Measurements from ENCODE around the gene DYNC2H1.

The DYNC2H1 gene

DNA sequence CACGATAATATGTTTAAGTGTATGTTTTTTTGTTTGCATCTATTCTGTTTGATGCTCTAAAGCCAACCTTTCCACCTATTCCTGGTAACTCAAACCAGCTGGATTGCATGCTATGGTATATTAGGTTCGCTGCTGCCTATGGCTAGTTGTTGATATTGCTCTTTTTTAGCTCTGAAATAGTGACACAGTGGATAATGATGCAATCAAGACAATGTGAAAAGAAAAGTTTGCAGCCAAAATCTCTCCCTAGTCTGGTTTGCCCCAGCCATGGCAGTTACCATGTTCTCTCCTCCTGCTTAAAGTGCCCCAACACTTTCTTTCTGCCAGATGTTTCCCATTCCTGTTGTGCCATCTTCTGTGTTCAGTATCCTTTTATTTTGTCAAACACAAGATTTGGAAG is 269.7 kb downstream of the DYNC2H1 start:
- DNase-seq = no peak

DNA sequence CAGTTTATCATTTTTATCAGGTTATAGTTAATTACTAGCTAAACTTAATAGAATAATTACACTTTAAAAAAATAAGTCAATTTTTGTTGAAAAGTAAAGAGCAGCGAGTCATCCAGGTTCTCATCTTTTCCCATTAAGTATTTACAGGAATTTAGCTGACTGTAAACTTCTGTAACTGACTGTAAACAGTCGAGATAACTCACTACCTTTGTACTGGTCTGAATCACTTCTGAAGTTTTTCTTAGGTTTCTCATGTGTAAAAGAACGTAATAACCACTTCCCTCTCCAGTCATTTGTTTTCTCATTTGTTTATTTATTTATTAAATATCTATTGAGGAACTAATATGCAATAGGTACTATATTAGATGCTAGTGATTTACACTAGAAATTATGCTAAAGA is 270.8 kb downstream of the DYNC2H1 start:
- no peak for DNase-seq

DNA sequence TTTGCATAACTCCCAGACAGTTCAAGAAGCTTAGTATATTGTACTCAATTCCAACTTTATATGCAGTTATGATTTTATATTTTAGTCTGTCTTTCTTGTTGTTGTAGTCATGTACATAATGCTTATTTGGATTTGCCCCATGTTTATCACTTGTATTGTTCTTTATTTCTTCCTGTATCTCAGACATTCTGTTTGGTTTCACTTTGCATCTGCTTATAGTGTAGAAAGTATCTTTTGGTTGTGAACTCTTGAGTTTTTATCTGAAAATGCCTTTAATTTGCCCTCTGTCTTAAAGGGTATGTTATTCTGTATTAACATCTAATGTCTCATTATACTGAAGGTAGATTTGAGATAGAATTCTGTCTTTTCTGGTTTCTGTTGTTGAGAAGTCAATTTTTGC is 275.4 kb downstream of the DYNC2H1 start:
- DNase-seq = no peak

DNA sequence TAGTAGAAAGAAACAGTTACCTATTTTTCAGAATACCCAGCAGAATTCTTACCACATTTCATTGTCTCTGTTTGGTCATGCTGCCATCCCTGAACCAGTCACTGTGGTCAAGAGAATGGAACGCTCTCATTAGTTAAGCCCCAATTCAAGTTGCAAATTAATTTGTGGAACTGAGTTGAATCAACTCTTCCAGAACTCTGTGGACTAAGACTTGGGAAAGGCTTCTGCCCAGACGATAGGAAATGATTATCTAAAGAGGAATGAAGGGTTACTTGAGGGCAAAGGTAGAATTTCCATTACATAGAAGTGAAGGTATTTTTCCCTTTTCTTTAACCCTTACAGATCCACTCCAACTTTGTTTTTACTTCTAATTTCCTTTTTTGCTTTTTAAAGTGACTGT is 286.4 kb downstream of the DYNC2H1 start:
- no peak for DNase-seq

DNA sequence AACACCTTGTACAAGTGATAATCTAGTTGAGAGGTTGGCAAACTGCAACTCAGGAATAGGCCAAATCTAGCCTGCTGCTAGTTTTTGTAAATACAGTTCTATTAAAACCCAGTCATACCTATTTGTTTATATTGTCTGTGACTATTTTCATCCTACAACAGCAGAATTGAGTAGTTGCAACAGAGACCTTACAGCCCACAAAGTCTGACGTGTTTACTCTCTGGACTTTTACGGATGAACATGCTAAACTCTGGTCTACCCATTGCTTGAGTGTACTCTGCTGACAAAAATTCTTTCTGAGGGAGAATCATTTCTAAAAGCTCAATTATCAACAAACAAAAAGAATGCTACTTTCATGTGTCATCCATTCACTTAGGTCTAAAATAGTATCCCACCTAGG is 287.0 kb downstream of the DYNC2H1 start:
- DNase-seq = no peak

DNA sequence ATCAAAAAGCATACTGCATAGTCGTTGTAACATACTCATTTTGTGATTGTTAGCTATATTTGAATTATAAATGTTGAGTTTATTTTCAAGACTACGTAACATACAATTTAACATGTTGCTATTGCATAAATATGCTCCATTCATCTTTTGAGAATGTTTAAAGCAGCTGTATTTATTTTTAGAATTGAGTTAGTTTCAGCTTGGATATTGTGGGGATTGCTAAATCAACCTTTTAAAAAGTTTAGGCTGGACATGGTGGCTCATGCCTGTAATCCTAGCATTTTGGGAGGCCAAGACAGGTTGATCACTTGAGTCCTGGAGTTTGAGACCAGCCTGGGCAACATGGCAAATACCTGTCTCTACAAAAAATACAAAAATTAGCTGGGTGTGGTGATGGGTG is 288.1 kb downstream of the DYNC2H1 start:
- DNase-seq = no peak

DNA sequence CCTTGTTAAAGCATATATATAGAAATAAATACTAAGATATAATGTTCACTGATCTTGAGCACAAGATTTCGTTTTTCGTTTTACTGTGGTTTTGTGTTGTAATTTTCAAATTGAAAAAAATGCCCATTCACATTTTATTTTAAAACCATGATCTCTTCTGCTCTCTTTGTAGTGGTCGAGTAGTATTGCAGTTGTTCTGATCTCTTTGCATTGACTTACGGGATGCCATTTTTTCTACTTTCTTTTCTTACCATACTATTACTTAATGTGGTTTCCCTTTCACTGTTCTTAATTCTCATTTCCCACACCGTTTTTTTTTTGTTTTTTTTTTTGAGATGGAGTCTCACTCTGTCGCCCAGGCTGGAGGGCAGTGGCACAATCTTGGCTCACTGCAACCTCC is 289.6 kb downstream of the DYNC2H1 start:
- no peak for DNase-seq

DNA sequence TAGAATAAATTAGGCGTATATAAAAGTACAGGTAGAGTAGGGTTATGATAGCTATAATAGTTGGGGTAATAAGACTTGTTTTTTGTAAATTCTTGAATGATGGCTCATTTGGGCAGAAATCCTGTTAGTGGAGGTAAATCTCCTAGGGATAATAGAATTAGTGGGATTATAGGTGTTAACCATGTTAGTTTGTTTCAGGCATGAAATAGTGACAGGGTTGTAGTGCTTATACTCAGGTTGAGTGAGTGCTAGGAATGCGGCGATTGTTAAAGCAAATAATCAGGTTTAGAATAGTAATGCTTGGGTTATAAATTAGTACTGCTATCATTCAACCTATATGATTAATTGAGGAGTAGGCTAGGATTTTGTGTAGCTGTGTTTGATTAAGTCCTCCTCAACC is 297.1 kb downstream of the DYNC2H1 start:
- no peak for DNase-seq

DNA sequence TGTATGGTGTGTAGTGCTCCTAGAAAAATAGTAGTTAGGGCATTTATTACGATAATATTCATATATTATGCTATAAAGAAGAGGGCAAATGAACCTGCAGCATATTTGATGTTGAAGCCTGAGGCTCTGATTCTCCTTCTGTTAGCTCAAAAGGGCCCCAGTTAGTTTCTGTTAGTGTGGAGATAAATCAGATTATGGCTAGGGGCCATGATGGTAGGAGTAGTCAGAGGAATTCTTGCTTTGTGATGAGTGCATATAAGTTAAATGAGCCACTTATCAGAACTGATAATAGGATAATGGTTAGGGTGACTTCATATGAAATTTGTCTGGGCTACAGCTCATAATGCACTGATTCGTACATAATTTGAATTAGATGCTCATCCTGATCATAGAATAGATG is 298.4 kb downstream of the DYNC2H1 start:
- DNase-seq = no peak

DNA sequence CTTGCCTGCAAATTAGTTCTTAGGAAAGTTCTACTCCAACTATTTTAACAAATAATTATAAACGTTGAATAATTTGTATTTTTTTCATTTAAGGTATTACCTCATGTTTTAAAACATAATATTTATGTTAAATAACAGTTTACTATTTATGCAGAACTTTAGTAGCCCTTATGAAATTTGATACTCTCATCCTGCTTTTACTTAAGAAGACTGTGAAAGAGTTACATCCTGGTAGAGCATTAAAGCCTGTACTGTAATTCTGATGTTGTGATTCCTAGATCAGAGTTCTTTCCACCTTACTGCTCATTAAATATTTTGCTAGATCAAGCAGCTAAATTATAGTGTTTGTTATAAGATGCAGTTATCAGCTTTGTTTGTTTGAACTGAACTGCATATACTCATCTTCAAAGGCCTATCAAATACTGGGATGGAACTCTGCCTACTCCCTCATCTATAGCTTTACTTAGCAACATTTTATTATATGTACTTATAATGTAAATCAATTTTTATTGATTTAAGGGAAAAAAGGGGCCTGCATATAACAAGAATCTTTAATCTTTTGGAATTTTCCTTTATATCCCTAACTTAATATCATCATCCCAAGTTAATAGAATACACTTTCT is 304.2 kb downstream of the DYNC2H1 start:
- no peak for DNase-seq

DNA sequence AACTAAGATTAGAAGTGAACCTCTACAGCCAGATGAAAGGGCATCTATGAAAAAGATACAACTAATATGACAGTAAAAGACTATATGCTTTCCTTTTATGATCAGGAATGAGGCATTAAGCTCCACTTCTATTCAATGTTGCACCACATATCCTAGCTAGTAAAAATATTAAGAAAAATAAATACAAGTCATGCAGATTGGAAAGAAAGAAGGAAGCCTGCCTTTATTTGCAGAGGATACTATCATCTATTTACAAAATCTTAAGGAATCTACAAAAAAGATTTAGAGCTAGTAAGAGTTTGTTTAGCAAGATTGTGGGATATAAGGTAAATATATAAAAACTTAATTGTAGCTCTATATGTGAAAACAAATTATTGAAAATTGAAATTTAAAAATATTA is 308.8 kb downstream of the DYNC2H1 start:
- no peak for DNase-seq

DNA sequence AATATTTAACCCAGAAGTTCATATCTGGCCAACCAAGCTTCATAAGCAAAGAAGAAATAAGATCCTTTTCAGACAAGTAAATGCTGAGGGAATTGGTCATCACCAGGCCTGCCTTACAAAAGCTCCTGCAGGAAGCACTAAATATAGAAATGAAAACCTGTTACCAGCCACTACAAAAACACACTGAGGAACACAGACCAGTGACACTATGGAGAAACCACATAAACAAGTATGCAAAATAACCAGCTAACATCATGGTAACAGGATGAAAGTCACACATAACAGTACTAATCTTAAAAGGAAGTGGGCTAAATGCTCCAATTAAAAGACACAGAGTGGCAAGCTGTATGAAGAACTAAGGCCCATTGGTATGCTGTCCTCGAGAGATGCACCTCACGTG is 311.4 kb downstream of the DYNC2H1 start:
- no peak for DNase-seq

DNA sequence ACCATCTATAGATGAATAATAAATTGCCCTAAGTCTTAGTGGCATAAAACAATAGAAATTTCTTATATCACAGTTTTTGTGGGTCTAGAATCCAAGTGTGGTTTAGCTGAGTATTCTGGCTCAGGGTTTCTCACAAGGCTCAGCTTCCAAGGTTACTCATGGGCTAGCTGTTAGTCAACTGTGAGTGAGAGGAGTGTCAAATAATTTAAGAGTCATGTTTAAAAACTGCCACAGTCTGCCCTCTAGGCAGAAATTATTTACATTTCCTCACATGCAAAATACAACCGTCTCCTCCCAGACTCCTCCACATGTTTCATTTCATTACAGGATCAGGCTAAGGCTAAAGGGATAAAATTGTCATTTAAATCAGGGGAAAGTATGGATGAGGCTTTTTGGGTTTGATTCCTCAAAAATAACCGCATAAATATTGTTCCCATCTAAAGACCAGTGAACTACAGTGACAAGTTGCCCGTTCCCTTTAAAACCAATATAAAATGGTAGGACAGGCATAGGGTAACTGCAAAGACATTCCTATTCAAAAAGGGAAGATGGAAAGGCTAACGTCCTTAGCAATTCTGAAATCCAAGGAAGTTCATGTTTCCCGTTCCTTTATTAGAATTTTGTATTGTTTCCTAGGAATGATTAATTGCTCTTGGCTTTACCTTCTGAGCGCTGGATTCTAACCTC is 324.3 kb downstream of the DYNC2H1 start:
- DNase-seq = no peak

DNA sequence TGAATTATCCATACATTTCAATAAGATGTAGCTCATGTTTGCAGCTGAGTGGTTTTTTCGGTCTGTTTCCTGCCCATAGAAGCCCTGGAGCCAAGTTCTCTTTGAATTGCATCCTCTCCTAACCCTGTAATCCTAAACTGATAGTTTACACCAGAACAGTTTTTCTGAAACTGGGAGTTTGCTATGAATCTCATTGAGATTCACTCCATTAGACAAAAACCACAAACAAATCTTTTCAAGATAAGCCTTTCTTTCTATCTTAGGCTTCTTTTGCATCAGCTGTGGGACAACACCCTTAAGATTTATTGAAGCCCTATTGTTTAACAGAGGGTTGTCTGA is 324.8 kb downstream of the DYNC2H1 start:
- no peak for DNase-seq

DNA sequence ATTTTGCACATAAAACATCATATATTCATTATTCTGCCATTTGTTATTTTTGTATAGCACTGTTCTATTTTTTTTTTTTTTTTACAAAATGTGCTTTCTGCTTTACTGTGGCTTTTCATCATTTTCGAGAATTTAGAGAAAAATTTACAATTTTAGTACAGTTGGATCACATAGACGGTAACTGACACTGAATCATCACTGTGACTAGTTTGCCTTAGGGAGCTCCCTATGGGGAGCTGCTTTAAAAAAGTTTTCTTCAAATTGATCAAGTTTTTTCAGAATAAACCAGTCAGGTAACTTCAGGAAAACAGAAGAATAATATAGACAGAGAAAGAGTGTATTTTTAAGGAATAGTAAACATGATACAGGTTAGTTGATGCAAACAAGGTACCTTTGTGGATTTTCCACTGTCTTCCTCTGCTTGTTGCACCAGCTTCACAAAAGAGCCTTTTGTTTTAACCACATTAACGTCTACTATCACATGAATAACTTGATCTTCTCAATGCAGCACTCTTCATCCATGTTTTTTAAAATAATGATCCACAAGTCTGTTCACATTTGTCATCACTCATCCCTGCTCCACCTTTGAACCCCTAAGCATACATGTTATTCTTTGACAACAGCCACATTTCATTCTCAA is 327.0 kb downstream of the DYNC2H1 start:
- no peak for DNase-seq

DNA sequence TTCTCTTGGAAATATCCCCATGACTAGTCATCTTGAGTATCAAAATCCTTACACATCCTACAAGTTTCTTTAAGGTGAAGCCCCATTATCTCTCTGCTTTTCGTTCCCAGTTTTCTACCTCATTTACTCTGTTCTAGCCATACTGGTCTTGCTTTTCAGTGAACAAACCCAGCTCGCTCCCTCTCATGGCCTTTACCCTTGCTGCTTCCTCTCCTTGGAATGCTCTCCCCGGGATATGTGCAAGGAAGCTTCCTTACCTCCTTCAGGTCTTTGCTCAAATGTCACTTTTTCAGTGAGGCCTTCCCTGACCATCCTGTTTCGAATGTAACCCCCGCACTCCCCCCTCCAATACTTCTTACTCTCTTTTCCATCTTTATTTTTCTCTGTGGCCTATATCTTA is 331.8 kb downstream of the DYNC2H1 start:
- DNase-seq = no peak

DNA sequence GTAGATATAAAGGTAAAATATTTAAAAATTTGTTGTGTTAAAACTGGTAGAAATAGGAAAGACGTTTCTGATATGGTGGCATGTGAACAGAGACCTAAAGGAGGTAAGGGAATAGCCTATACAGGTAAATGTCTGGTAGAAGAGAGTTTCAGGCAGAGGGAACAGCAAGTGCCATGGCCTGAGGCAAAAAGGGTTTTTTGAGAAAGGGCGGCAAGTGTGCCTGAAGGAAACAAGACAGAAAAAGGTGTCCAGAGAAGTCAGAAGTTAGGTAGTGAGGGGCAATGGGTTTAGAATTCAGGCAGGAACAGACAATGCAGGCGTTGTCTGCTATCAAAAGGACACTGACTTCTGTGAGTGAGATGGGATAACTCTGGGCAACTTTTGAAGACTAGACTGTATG is 339.7 kb downstream of the DYNC2H1 start:
- DNase-seq = no peak

DNA sequence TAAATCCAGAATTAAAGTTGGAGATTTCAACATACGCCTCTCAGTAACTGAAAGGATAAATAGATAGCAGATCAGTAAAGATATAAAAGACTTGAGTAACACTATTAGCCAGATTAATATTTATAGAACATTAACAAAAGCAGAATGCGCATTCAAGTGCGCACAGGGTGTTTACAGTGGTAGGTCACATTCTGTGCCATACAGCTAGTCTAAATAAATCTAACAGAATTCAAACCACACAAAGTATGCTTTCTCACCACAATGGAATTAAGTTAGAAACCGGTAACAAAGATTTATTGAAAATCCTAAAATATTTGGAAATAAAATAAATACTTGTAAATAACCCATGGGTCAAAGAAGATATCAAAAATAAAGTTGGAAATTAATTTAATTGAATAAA is 341.0 kb downstream of the DYNC2H1 start:
- DNase-seq = no peak

DNA sequence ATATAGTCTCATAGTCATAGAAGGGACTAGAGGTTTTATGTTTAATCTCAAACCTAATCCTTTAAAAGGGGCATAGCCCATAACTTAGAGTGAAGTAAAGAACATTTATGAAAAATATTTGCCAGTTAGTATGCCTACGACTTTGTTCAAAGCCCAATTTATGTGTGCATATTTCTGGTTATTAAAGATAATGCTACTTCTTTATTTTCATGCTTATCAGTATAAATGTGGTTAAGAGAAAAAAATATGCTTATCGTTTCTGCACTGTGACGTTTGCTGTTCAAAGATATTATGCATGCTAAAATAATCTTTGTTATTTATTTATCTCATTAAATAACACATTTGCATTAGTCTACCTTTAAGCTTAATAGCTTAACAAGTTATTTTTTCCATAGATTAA is 343.9 kb downstream of the DYNC2H1 start:
- no peak for DNase-seq

DNA sequence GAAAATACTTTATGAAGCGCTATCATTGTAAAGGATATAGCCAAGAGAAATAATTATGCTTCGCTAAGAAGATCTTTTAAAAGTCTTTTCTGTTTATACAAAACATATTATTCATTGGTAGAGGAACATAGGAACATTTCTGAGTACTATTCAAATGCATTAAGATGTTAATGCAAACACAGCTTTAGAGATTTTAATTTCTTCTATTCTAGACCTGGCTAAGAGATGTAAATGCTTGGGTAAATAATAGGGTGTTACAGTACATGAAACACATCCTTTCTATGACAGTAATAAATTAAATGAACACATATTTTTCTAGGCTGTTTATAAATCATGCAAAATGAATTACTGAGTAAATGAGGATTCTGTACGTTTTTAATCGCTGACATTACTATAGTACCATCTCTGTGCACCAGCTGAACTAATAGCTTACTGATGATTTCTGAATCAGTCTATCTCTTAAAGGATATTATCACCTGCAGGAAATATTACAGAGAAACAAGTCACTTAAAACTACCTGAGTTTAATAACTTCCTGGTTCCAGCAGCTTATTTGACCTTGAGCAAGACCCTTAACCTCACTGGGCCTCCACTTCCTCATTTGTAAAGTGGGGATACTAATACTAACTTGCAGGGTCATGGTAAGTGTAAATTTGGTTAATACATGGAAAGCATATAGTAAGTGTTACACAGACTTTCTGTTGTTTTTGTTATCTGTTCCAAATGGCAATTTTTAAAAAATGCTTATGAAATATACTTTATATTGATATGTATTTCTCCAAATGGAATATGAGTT is 344.9 kb downstream of the DYNC2H1 start:
- DNase-seq = no peak

DNA sequence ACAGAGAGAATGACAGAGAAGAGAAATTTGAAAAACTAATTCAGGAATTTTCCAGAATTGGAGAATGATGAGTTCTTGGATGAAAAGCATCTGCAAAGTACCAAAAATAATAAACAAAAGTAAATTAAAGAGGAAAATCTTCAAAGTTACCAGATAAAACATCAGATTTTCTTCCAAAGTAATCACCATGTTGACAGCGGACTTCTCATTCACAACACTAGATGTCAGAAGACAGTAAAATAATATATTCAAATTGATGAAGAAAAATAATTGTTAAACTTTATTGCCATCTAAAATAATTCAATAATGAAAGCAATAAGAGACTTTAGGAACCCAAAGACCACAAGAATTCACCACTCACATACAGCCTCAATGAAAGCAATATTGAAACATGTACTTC is 355.2 kb downstream of the DYNC2H1 start:
- no peak for DNase-seq

DNA sequence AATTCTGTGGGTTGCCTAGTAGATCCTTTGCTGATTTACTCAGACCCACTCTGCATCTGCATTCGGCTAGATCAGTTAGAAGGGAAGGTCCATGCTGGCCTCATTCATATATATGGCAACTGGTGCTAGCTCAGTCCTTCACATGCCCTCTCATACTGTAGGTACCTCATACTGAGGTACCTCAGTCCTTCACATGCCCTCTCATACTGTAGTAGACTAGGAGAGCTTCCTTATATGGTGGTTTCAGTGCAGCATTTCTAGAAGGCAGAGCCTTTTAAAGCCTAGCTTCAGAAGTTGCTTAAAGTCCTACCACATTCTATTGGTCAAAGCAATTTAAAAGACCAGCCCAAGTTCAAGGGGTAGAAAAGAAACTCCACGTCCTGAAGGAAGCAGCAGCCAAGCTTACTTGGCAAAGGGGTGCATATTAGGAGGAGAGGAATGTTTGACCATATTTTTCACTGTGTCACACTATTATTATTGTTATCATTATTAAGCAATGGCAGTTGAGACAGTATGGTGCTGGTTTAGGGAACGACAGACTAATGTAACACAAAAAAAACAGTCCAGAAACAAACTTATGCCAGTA is 356.4 kb downstream of the DYNC2H1 start:
- DNase-seq = no peak

DNA sequence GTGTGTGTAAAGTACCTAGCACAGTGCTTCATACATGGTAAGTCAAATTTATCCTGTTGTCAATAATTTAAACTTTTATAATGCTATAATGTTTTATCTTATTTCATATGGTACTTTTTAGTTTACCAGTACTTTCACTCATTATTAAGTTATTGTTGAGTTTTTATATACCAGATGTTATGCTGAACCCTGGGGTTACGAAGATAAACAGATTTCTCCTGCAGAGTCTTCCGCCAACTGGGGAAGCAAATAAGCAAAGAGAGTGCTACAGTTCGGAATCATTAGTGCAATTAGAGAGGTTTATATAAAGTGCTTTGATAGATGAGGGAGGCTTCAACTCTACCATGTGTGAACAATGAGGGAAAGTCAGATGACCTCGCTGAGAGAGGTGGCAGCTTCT is 362.3 kb downstream of the DYNC2H1 start:
- no peak for DNase-seq

DNA sequence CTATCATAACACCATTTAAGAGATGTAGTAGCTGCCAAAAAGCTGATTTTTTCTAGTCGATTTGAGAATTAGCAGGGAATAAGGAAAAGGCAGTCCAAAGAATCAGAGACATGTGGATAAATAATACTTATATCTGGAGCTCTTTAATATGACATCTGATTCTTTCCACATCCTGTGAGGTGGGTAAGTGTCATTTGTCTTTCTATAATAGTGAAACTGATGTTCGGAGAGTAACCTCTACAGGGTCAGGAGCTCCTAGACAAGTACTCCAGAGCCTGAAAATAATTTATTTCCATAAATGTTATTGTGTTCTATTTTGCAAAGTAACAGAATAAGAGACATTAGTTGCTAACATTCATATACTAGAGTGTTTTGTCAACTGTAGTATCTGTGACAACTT is 367.6 kb downstream of the DYNC2H1 start:
- no peak for DNase-seq

All from T1000 (cell line).